Suprapubic skin (tissue), 3 donors: Measurements from ENCODE around the gene CACNA1E.

Source experiments
- CTCF ChIP-seq, 2 donors: fragments of 200-600 bp in 1 of 2; fragments of 450-650 bp in 1 of 2; sonication (generic) in 1 of 2; IDR thresholded peaks; one replicate each; pipeline ENCODE4 v1.5.1; 2016 to 2019; ENCODE audit warnings: antibody characterized with exemption in 2 of 2, mild to moderate bottlenecking in 1 of 2, moderate library complexity in 1 of 2
- EP300 ChIP-seq: sonication (generic); formaldehyde crosslinking; IDR thresholded peaks from one replicate; pipeline ENCODE4 v1.6.1; 2017; ENCODE audit warnings: antibody characterized with exemption
- POLR2A ChIP-seq, 2 donors: fragments of 450-650 bp; IDR thresholded peaks; one replicate each; pipeline ENCODE4 v1.6.1; 2017; ENCODE audit warnings: antibody characterized with exemption in 2 of 2, mild to moderate bottlenecking in 2 of 2, moderate library complexity in 2 of 2

GRCh38 chr1:181662606-181663005, 179.3 kb downstream of the CACNA1E start:
- TF ChIP-seq CTCF (IDR thresholded peaks at IDR 0.05) (no peak), POLR2A (IDR thresholded peaks at IDR 0.05) (no peak), EP300 (no peak)
